Activated CD4-positive, alpha-beta T cell treated with anti-CD3 and anti-CD28 coated beads, Interleukin-2, amount 50 U/mL, for 24 hours (primary cell): Measurements from ENCODE around the gene CHST8.

Source experiments
- DNase-seq, 2 donors: peaks; one replicate each; pipeline ENCODE4 v3.0.0-alpha.2; 2020; ENCODE audit warnings: low read depth in 1 of 2, low spot score in 1 of 2

Gene CHST8

DNA sequence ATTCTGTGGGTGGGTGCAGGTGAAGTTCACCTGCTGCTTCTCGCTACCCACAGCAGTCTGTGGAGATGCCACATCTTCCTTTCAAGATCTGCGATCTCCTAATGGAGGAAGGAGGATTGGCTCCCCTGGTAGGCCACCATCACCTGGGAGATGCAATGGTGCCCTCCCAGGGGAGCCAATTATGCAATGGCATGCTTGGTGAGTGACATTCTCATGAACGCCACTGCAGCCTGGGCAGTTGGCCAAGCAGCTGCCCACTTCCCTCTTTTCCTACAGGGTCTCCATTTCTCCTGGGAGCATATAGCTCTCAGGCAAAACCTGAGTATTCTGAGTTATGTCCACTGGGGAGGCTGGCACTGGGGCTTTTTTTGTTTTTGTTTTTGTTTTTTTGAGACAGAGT, 91.4 kb downstream of the CHST8 start:
- no peak for DNase-seq

DNA sequence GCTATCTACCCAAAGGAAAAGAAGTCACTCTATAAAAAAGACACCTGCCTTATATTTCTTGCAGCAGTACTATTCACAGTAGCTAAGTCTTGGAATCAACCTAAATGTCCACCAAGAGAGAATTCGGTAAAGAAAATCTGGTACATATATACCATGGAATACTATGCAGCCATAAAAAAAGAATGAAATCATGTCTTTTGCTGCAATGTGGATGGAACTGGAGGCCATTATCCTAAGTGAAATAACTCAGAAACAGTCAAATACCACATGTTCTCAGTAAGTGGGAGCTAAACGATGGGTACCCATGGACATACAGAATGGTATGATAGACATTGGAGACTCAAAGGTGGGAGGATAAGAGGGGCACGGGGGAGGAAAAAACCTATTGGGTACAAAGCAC, 92.4 kb downstream of the CHST8 start:
- DNase-seq, result no peak

DNA sequence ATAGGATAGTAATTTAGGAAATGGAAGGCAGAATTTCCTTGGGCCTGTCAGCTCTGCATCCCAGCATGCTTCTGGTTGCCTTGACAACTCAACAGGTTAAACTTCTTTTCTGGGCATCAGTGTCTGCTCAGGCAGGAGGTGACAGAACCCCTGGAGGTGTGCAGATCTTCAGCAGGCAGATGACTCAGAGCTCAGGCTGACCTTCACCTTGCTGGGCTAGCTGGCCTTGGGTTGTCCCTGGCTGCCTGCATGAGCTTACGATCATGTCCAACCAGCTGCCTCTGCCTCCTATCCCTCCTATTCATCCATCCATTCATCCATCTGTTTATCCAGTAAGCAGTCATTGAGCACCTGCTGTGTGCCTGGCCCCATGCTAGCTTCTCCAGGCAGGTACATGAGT, 93.7 kb downstream of the CHST8 start:
- no peak for DNase-seq

DNA sequence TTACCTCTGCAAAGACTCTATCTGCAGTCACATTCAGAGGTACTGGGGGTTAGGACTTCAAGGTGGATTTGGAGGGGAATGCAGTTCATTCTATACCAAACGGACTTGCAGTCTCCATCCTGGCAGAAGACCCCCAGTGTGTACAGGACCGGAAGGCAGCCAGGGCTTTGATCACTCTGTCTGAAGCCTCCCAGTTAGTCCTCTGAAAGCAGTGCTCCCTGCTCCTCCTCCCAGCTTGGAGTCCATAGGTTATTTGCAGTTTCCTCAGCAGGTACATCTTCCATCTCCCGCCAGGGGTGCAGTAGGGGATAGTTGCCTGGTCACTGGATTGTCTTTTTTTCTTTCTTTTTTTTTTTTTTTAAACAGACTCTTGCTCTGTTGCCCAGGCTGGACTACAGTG, 96.1 kb downstream of the CHST8 start:
- DNase-seq, result no peak

DNA sequence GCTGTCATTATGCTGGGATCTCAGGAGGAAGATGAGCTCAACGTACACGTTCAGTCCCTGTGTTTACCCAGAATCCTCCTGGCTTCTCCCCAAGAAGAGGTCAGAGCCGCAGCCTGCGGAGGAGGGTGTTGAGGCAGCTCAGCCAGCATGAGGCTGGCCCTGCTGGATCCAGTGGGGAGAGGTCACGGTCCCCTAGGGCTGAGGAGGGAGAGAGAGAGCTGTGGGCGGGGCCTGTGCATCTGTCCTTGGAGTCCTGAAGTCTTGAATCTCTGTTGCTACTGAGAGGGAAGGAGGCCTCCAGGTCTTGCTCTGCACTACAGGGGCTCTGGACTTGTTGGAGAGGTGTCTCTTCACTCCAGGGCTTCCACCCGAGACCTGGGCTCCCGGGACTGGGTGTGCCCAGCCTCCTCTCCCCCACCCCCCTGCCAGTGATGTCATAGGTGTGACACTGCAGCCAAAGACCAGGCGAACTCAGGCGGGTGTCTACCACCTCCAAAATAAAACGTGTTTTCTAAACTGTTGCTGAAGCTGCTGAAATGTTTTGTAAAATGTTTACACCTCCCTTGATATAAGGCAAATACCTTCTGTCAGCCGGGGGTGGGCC, 97.0 kb downstream of the CHST8 start:
- DNase-seq, result no peak

DNA sequence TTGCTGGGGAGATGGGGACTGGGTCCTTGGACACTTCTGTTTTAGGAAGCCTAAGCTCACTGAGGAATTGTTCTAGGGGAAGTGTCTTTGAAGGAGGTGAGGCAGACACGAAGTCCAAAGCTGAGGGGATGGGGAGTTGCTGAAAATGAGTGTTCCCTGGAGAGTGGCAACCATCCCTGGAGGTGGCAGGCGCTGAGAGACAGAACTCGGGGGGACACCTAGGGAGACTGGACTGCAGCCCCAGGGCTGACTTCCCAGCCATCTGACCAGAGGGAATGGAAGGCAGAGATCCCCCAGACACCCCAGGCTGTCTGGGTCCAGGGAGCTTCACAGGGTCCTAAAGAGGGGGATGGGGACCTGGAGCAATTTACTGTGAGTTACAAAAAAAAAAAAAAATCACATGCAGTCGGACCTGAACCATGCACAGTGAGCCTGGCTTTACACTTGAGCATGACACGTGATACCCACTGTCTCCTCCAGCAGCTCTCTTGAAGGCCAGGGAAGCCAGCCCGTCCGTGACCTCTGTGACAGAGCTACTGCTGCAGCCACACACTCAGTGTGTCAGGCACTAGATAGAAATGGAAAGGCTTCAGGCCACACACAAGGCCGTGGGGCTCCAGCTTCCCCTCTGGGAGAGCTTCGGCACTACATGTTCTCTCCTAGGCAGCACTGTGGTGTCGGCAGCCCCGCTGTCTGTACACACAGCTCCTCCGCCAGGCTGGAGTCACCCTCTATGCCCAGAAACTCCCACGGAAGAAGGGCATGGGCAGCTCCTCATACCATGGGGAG, 97.8 kb downstream of the CHST8 start:
- DNase-seq, result no peak

DNA sequence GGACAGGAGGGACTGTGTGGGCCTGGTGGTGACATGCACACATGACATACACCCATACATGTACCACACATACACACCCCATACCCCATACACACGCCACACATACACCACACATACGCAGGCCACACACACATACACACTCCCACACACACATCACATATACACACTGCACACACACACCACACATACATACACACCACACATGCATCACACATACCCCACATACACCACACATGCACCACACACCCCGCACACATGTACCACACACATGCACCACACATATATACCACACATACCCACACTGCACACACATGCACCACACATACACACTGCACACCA, 98.4 kb downstream of the CHST8 start:
- DNase-seq, result no peak

DNA sequence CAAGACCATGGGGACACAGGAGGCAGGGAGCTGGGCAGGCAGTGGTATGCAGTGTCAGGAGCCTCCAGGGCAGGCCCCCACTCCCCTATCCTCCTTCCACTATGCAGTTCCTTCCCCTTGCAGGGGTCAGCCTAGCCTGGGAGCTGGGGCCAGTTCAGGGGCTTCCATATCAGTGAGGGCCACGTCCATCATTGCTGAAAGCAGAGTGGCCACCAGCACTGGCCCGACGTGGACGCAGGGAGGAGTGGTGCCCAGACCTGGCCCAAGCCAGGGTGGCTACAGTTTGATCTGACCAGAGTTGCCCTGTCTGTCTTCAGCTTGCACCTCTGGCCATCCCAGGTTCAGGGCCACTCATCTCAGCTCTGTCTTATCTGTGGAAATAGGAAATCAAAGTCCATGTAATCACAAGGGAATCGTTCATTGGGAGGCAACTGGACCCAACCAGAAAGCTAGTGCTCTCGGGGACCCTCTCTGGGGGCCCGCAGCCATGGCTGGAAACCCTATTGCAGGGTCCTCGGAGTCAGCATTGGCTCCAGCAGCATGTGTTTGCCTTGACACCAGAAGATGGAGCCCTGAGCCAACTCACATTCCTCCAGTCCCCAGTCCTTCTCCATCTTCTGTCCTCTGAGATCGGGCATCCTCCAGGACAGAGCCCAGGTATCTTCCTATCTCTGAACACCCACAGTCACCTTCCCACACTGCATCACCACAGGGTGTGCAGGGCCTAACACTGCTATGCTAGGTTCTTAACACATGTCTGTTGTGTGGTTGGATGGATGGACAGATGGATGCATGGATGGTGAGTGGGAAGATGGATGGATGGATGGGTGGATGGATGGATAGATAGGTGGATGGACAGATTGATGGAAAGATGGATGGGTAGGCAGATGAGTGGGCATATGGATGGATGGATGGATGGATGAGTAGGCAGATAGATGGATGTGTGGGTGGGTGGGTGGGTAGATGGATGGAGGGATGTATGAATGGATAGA, 99.2 kb downstream of the CHST8 start:
- DNase-seq, result no peak

DNA sequence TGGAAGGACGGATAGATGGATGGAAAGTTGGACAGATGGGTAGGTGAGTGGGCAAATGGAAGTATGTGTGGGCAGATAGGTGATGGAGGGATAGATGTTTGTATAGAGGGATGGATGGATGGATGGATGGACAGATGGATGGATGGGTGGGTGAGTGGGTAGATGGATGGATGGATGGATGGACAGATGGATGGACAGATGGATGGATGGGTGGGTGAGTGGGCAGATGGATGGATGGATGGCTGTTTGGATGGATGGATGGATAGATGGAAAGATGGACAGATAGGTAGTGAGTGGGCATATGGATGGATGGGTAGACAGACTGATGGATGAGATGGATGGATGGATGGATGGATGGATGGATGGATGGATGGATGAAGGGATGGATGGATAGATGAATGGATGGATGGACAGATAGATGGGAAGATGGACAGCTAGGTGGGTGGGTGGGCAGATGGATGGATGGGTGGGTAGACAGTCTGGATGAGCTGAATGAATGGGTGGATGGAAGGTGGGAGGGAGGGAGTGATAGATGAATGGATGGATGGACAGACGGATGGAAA, 100.1 kb downstream of the CHST8 start:
- DNase-seq, result no peak

DNA sequence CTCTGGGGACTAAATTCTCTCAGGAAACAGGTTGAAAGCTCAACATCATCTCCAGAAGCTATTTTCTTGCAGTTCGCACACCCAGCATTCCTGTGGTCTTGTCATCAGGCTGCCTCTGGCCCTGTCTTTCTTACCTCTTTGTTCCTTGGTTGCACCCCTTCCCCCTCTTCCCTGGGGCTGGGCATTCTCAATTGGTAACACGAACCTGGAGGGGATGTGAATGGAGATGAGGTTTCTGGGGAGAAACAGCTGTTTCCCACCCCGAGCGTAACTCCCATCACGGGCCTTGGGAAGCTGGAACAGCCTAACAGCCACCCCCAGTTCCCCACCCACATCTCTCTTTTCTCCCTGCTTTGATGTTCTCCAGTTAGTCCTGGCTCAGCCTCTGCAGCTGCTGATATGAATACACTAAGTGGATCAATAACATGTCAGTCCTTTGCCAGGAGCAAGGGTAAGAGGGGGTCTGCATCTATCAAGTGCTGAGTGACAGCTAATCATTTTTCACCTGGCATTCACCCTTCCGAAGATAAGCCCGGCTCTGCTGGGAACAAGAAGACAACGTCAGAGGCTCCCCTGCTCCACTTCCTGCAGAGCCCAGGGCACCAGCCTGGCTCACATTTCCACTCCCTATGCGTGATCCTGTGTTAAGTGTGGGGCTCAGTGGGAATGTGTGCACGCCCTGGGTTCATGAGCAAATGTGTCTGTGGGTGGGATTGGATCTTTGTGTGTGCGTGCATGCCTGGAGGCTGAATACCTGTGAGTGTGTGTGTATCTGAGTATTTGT, 100.9 kb downstream of the CHST8 start:
- no peak for DNase-seq

DNA sequence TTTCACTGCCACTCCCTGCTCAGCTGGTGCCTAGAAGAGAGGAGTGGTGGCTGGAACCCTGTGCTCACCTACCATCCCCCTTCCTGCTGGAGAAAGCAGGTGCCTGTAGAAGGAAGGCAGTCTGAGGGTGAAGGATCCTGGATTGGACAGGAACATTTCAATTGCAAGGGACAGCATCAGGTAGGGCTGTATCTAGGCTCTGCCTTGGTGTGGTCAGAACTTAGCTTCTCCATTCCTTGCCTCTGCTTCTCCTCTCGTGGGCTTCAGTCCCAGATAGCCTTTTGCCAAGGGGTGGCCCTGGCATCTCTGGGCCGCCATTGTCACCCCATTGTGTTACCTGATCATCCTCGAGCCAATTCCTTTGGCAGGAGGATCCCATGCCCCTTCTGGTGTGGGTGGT, 101.8 kb downstream of the CHST8 start:
- no peak for DNase-seq

DNA sequence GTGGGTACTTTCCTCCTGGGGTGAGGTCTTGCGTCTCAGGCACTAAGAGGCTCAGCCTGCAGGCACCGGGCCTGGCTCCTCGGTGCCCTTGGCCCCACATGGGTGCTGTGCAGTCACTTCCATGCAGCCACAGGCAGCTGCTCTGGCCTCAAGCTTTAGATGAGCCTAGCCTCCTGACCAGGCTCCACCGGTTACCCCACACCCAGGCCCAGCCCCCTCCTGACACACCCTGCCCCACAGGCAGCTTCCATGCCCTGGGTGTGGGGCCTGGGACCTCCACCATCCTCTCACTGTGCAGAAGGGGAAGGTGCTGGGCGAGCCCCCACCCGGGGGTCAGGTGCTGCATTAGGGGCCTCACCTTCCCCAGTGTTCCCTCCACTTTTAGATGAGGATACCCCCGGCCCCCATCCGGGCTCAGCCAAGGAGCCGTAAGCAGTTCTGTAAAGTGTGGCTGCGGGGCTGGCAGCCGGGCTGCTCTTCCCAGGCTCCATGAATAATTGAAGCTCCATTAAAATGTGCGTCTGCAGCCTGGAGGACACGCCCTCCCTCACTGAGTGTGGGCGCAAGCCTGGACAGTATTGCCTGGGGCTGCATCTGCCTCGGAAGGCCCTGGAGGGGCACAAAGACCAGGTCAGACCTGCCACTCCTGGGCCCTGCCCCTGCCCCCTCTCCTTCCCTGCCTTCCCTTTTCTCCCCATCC, 102.4 kb downstream of the CHST8 start:
- no peak for DNase-seq

DNA sequence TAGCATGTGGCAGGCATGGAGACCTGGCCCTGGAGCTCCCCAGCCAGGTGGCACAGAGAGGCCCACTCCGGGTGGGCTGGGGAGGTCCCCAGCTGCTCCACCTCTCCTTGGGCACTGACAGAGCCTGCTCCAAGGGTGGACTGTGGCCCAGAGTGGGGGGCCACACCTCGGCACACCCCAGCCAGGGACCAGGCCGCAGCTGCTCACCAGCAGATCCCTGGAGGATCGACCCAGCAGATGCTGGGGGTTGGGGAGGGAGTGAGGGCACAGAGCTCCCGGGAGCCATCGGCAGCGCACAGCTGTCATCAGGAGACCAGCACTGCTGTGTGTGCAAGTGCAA, 102.9 kb downstream of the CHST8 start:
- DNase-seq, result no peak

DNA sequence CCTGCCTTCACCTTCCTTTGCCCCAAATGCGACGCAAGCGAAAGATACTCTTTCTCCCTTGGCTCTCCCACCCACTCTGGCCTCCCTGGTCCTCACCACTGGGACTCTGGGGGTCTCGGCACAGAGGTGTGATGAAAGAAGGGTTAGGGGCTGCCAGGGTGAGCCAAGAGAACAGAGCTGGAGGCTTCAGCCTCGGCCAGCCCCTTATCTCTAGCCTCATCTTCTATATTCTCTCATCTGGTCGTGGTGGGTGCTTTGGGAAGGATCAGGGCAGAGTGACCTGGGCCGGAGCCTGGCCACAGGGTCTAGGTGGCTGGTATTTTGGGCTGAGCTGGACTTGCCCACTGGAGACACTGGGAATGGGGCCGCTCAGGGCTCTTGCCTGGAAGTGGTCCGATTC, 103.8 kb downstream of the CHST8 start:
- no peak for DNase-seq

DNA sequence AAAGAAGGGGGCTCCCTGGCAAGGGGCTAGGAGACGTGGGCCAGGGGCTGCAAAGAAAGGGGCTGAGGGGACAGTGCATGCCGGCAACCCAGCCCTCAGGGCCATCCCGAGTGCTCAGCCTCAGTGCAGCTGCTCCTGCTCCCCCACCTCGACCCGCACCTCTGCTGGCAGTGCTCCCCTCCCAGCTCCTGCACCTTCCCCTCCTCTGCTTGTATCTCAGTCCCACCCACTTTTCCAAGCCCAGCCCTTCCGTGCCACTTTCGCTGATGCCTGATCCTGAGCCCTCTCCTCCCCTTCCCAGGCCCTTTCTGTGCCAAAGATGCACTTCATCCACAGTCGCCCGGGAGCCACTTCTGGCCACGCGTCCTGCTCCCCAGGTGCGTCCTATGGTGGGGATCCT, 105.0 kb downstream of the CHST8 start:
- no peak for DNase-seq

DNA sequence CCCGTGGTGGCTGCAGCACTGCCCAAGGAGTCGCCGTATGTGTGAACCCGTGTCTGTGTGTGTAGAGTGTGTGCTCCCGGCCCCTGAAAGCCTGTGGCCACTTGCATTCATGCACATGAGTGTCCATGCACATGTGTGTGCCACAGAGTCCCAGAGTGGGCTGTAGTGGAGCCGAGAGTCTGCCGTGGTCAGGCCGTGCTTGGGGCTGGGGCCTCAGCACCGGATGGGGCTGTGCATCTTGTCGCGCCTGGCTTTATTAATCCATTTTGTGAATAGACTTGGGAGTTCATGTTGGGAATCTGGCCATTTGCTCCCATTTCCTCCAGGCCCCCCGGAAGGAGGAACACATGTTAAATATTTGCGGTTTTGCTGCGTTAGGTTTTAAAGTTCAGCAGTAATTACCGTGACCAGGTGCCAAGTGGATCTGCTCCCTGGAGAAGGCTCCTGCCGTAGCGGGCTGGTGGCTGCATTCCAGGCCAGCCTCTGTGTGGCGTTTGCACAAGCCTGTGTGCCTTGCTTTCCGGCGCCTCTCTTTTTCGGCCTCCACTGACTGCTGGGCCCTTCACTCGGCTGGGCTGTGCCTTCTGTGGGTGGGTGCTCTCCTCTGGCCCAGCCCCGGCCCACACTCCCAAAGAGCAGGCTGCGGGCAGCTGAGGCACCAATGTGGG, 105.7 kb downstream of the CHST8 start:
- DNase-seq, result no peak

DNA sequence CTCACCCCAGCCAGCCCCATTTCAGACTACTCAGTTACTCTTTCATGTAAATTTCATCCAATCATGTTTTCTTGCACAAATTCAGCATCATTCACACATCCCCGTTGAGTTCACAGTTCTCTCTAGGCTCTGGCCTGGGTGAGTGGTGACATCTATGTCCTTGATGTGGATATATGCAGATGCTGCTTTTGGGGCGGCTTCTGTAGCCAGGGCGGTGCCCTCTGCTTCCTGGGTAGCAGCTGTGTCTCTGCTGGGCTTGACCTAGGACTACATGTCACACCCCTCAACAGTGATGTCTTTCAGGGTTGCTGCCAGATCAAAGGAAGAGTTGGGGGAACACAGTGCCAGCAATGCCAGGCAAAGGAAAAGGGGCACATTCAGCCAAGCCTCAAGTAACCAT, 106.4 kb downstream of the CHST8 start:
- no peak for DNase-seq

DNA sequence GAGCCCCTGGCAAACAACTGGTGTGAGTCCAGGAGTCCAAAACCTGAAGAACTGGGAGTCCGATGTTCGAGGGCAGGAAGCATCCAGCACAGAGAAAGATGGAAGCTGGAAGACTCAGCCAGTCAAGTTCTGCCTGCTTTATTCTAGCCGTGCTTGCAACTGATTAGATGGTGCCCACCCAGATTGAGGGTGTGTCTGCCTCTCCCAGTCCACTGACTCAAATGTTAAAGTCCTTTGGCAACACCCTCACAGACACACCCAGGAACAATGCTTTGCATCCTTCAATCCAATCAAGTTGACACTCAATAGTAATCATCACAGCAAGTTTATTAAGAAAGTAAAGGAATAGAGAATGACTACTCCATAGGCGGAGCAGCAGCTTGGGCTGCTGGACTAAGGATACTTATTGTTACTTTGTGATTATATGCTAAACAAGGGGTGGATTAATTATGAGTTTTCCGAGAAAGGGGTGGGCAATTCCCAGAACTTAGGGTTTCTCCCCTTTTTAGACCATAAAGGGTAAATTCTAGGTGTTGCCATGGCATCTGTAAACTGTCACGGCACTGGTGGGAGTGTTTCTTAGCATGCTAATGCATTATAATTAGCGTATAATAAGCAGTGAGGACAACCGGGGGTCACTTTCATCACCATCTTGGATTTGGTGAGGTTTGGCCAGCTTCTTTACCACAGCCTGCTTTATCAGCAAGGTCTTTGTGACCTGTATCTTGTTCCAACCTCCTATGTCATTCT, 109.3 kb downstream of the CHST8 start:
- DNase-seq, result no peak

DNA sequence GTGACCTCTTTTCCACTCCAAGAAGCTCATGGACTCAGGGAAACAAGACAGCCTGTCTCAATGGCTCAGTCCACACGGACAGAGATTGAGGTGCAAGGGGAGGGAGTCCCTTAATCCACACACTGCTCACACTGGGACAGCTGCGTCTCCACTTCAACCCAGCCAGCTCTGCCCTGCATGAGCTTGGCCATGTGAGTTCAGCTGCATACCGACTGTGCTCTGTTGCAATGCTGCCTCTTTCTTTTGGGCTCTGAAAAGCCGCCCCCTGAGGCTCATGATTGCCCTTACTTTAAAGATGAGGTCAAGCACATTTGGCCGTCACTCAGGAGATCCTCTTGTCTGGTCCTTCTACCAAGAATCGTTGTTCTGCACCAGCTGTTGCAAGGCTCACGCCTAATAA, 110.1 kb downstream of the CHST8 start:
- DNase-seq, result no peak
